Testis (tissue), 2 donors: Measurements from ENCODE around the gene SLC9A9.

Experiments
- CTCF ChIP-seq, 3 experiments: fragments of 450-650 bp in 2 of 3; fragments of 200-600 bp in 1 of 3; sonication (generic) in 1 of 3; IDR thresholded peaks; one replicate each; pipeline ENCODE4 v1.5.1; 2016 to 2019; ENCODE audit warnings: antibody characterized with exemption in 3 of 3, mild to moderate bottlenecking in 2 of 3, moderate library complexity in 1 of 3
- POLR2A ChIP-seq: fragments of 450-650 bp; IDR thresholded peaks from one replicate; pipeline ENCODE4 v1.6.1; 2017; ENCODE audit warnings: antibody characterized with exemption, mild to moderate bottlenecking, moderate library complexity

GRCh38 chr3:143661677-143662076 is 186.6 kb downstream of the SLC9A9 start:
- TF ChIP-seq CTCF (IDR thresholded peaks at IDR 0.05), result no peak
- no peak for TF ChIP-seq POLR2A
